Neural progenitor cell (in vitro differentiated cells): ENCODE measurements around the gene DVL3. TPM values are rescaled to one million over a fixed set of nuclear protein-coding genes. Genes with fewer than 3 reads are reported as not detected.
"Not testable (repeated sequence)": the region's sequence is repeated elsewhere in the genome, so short reads cannot be mapped to it uniquely, and the experiment has no call there.

Source experiments
- DNase-seq: peaks from one replicate; pipeline ENCODE4 v3.0.0-alpha.2; 2016; ENCODE audit warnings: low spot score
- H2AFZ ChIP-seq: fragments of 200-600 bp; sonication (generic); replicated peaks from 2 replicates; pipeline ENCODE4 v1.6.1; 2016; ENCODE audit warnings: antibody characterized with exemption
- H3F3A ChIP-seq: fragments of 200-600 bp; sonication (generic); 2 replicates; pipeline ENCODE4 v1.6.1; 2016; ENCODE audit warnings: antibody characterized with exemption, low read depth
- H3K27ac ChIP-seq: fragments of 200-600 bp; sonication (generic); 2 replicates; pipeline ENCODE4 v1.5.1; 2016; ENCODE audit warnings: mild to moderate bottlenecking
- H3K27me3 ChIP-seq: fragments of 200-600 bp; sonication (generic); 2 replicates; pipeline ENCODE4 v1.6.1; 2016; ENCODE audit warnings: mild to moderate bottlenecking, moderate library complexity
- H3K36me3 ChIP-seq: fragments of 200-600 bp; sonication (generic); 2 replicates; pipeline ENCODE4 v1.5.1; 2016
- H3K4me1 ChIP-seq: fragments of 200-600 bp; sonication (generic); 2 replicates; pipeline ENCODE4 v1.6.1; 2016; ENCODE audit warnings: mixed run types
- H3K4me2 ChIP-seq: fragments of 200-600 bp; sonication (generic); 2 replicates; pipeline ENCODE4 v1.6.1; 2016
- H3K4me3 ChIP-seq: fragments of 200-600 bp; sonication (generic); 2 replicates; pipeline ENCODE4 v1.5.1; 2016
- H3K79me2 ChIP-seq: fragments of 200-600 bp; sonication (generic); 2 replicates; pipeline ENCODE4 v1.6.1; 2016; ENCODE audit warnings: low read depth
- H3K9ac ChIP-seq: fragments of 200-600 bp; sonication (generic); 2 replicates; pipeline ENCODE4 v1.6.1; 2016
- H3K9me3 ChIP-seq: fragments of 200-600 bp; sonication (generic); 2 replicates; pipeline ENCODE4 v1.5.1; 2016; ENCODE audit warnings: low read depth
- H4K20me1 ChIP-seq: fragments of 200-600 bp; sonication (generic); 2 replicates; pipeline ENCODE4 v1.6.1; 2016; ENCODE audit warnings: low read depth
- H3K27ac Mint-ChIP-seq: 3 replicates; pipeline ENCODE4 v1.8.0; 2021; ENCODE audit warnings: mixed read lengths
- H3K27me3 Mint-ChIP-seq: 2 replicates; pipeline ENCODE4 v1.8.0; 2022; ENCODE audit warnings: low read depth, mild to moderate bottlenecking, inconsistent platforms, moderate library complexity, mixed read lengths; ENCODE audit not compliant: insufficient read depth
- H3K36me3 Mint-ChIP-seq: 3 replicates; pipeline ENCODE4 v1.8.0; 2021; ENCODE audit warnings: mixed read lengths
- H3K4me1 Mint-ChIP-seq: 3 replicates; pipeline ENCODE4 v1.8.0; 2021; ENCODE audit warnings: mixed read lengths
- H3K4me3 Mint-ChIP-seq: 3 replicates; pipeline ENCODE4 v1.8.0; 2021; ENCODE audit warnings: mild to moderate bottlenecking, moderate library complexity, mixed read lengths
- H3K9me3 Mint-ChIP-seq: 3 replicates; pipeline ENCODE4 v1.8.0; 2020; ENCODE audit warnings: mixed read lengths
- CTCF ChIP-seq: fragments of 200-600 bp; sonication (generic); IDR thresholded peaks from 2 replicates; pipeline ENCODE4 v1.5.1; 2017; ENCODE audit warnings: antibody characterized with exemption, mild to moderate bottlenecking
- EZH2 ChIP-seq: fragments of 200-600 bp; sonication (generic); IDR thresholded peaks from 2 replicates; pipeline ENCODE4 v1.6.1; 2017; ENCODE audit warnings: antibody characterized with exemption, mild to moderate bottlenecking, moderate library complexity
- EZH2phosphoT487 ChIP-seq: fragments of 200-600 bp; sonication (generic); IDR thresholded peaks from 2 replicates; pipeline ENCODE4 v1.6.1; 2017; ENCODE audit warnings: antibody characterized with exemption
- total RNA-seq: library from RNA; depleted of rRNA; stranded (reverse); fragments of >200 nt; gene quantifications from 2 replicates; pipeline ENCODE4 v1.2.3, GENCODE V29; 2015; ENCODE audit warnings: low replicate concordance

DVL3 gene
- total RNA-seq, 1 donor from 2014 or later = 29.8 TPM

DNA sequence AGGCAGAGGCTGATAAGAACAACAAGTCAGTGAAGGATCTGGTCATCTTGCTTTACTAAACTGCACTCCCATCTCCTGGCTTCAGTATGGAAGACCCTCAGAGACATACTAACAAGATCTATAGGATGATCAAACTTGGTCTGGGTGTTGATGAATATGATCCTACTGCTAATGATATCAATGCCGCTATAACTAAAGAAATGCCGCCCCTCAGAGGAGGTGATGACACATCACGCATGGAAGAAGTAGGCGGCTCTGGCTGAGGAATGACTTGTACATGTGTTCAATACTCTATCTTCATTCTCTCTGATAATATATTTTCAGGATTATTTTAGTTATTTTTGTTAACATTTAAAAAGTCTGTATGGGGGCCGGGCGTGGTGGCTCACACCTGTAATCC is 37.5 kb upstream of the DVL3 start:
- Histone ChIP-seq H3K4me2 (no peak overlapping the region), H3K27ac (no peak overlapping the region), H3K4me3 (no peak overlapping the region), H3K27me3 (no peaks in the 10 kb centered on the region), H3K9me3 (no peaks in the 10 kb centered on the region), H3K4me1 (no peaks in the 10 kb centered on the region), H4K20me1 (no peaks in the 10 kb centered on the region), H2AFZ (no peak overlapping the region), H3K79me2 (no peaks in the 10 kb centered on the region), H3F3A (no peaks in the 10 kb centered on the region), H3K36me3 (no peaks in the 10 kb centered on the region), H3K9ac (no peak overlapping the region)
- Mint-ChIP-seq H3K36me3 (no peaks in the 10 kb centered on the region), H3K4me3 (no peak overlapping the region), H3K27ac (no peak overlapping the region), H3K4me1 (no peaks in the 10 kb centered on the region), H3K27me3 (peaks cover 3% of the 10 kb centered on the region), H3K9me3 (no peaks in the 10 kb centered on the region)
- TF ChIP-seq CTCF (no peak), EZH2phosphoT487 (no peak), EZH2 (no peak)
- no peak for DNase-seq

GRCh38 chr3:184121031-184121430 is 34.1 kb upstream of the DVL3 start:
- not testable (repeated sequence) for H3K4me1 ChIP-seq, H3K4me2 ChIP-seq, H4K20me1 ChIP-seq, H3K9ac ChIP-seq, H3K36me3 Mint-ChIP-seq, H3K9me3 ChIP-seq, H2AFZ ChIP-seq, H3K27me3 Mint-ChIP-seq, H3F3A ChIP-seq, DNase-seq, H3K27ac Mint-ChIP-seq, H3K4me1 Mint-ChIP-seq, H3K27ac ChIP-seq, H3K9me3 Mint-ChIP-seq, H3K4me3 Mint-ChIP-seq, H3K79me2 ChIP-seq, H3K4me3 ChIP-seq, H3K27me3 ChIP-seq, H3K36me3 ChIP-seq

- H3K9me3 Mint-ChIP-seq = no peaks in the 10 kb centered on the region
- TF ChIP-seq EZH2 (no peak), EZH2phosphoT487 (no peak), CTCF (no peak)
- H3K4me1 Mint-ChIP-seq = peaks cover 2% of the 10 kb centered on the region
- H3K79me2 ChIP-seq = no peaks in the 10 kb centered on the region
- H4K20me1 ChIP-seq = no peaks in the 10 kb centered on the region
- H3K27ac ChIP-seq = no peak overlapping the region
- H3F3A ChIP-seq = no peaks in the 10 kb centered on the region
- no peaks in the 10 kb centered on the region for H3K36me3 Mint-ChIP-seq
- H3K4me3 Mint-ChIP-seq = no peak overlapping the region
- H3K9me3 ChIP-seq = no peaks in the 10 kb centered on the region
- no peak overlapping the region for H3K27ac Mint-ChIP-seq
- no peak overlapping the region for H3K9ac ChIP-seq
- H3K27me3 ChIP-seq = no peaks in the 10 kb centered on the region
- DNase-seq = no peak
- peaks cover 3% of the 10 kb centered on the region for H3K27me3 Mint-ChIP-seq
- no peak overlapping the region for H3K4me2 ChIP-seq
- no peak overlapping the region for H2AFZ ChIP-seq
- no peaks in the 10 kb centered on the region for H3K36me3 ChIP-seq
- H3K4me1 ChIP-seq = no peaks in the 10 kb centered on the region
- H3K4me3 ChIP-seq = no peak overlapping the region
Measured at GRCh38 chr3:184126006-184126405, 29.2 kb upstream of the DVL3 start.

DNA sequence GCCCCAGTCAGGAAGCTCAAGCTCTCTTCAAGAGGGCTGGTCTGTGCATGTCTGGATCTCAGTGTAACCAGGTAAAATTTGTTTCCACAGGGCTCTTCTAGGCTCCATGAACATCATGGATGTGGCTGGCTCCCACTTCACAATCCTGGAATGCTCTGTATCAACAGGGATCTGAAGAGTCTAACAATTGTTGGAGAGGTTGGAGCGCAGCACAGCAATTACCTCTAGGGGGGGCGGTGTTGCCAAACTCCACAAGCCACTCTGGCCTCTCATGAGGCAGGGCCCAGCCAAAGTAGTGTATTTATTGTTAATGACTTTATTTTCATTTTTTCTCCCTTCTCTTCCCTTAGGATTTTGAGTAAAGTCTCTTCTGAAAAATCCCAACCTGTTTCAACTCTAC is 26.2 kb upstream of the DVL3 start:
- H3K27ac Mint-ChIP-seq = no peak overlapping the region
- no peak for TF ChIP-seq EZH2phosphoT487
- TF ChIP-seq CTCF = peak; percentile 60
- H3K9ac ChIP-seq = no peak overlapping the region

More for the DNA sequence above, 26.2 kb upstream of the DVL3 start:
- Mint-ChIP-seq H3K4me3 (no peak overlapping the region), H3K4me1 (peaks cover 9% of the 10 kb centered on the region), H3K27me3 (peaks cover 2% of the 10 kb centered on the region), H3K36me3 (no peaks in the 10 kb centered on the region), H3K9me3 (no peaks in the 10 kb centered on the region)
- Histone ChIP-seq H3K4me3 (no peak overlapping the region), H2AFZ (peak overlapping the region; percentile 92), H3K9me3 (no peaks in the 10 kb centered on the region), H4K20me1 (no peaks in the 10 kb centered on the region), H3F3A (peaks cover 3% of the 10 kb centered on the region), H3K27me3 (peaks cover 10% of the 10 kb centered on the region), H3K4me2 (no peak overlapping the region), H3K36me3 (no peaks in the 10 kb centered on the region), H3K79me2 (no peaks in the 10 kb centered on the region), H3K27ac (no peak overlapping the region), H3K4me1 (no peaks in the 10 kb centered on the region)
- peak; percentile 72 for DNase-seq
